ENCODE data around the gene CLHC1.
"Not testable (repeated sequence)": the region's sequence is repeated elsewhere in the genome, so short reads cannot be mapped to it uniquely, and the experiment has no call there.

CLHC1 gene

DNA sequence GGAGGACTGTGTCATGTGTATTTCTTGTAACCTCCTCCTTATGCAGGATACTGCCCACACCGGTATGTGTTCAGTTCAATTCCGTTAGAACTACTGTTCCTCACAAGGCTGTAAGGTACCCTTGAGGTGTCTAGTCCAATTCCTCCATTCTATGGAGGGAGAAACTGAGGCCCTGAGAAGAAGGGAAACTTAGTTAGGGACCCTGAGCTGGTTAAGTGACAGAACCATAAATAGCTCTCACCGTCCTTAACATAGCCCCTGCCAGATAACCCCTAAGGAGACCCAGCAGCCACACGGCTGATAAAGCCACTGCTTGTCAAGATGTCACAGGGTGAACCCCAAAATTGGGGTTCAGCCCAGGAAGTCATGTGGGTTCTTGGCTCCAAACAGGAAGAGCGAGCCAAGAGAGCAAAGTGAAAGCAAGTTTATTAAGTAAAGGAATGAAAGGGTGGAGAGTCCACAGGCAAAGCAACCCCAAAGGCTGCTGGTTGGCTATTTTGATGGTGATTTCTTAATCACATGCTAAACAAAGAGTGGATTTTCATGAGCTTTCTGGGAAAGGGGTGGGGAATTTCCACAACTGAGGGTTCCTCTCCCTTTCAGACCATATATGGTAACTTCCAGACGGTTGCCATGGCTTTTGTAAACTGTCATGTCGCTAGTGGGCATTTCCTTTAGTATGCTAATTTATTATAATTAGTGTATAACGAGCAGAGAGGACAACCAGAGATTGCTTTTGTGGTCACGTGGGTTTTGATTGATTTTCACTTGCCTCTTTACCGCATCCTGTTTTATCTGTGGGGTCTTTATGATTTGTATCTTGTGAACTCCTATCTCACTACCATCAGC, 98.4 kb downstream of the CLHC1 start:
- peak; percentile 80 for DNase-seq

DNA sequence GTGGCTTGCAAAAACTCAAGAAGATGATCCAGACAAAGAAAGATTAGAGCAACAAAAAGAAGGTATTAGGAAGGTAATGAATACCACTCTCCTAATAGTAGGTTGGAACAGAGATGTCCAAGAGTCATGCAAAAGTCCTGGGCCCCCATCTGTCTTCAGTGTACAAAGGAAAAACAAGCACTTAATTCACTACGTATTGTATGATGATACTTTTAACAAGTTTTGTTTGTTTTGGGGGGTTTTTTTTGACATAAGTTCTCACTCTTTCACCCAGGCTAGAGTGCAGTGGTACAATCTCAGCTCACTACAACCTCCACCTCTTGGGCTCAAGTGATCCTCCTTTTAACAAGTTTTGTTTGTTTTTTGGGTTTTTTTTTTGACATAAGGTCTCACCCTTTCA, 101.2 kb downstream of the CLHC1 start:
- no peak for DNase-seq

DNA sequence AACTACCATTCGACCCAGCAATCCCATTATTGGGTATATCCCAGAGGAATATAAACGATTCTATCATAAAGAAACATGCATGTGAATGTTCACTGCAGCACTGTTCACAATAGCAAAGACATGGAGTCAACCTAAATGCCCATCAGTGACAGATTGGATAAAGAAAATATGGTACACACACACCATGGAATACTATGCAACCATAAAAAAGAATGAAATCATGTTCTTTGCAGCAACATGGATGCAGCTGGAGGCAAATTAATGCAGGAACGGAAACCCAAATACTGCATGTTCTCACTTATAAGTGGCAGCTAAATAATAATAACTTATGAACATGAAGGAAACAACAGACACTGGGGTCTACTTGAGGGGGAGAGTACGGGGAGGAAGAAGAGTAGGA, 105.5 kb downstream of the CLHC1 start:
- not testable (repeated sequence) for DNase-seq

All from activated effector memory CD4-positive, alpha-beta T cell treated with anti-CD3 and anti-CD28 coated beads, Interleukin-2, amount 50 U/mL, for 16 hours (primary cell).